WTC11 (cell line): ENCODE data around the gene FAM20A.

Source experiments
- CTCF ChIP-seq: fragments of 200-600 bp; IDR thresholded peaks from 2 replicates; pipeline ENCODE4 v1.8.0; 2022; ENCODE audit warnings: antibody characterized with exemption
- SMAD3 ChIP-seq: sonication (generic); formaldehyde crosslinking; IDR thresholded peaks from 2 replicates; pipeline ENCODE4 v1.8.0; 2022; ENCODE audit warnings: missing genetic modification reagents, mild to moderate bottlenecking, borderline replicate concordance
- TF ChIP-seq, protein P1 (sequence below): sonication (generic); formaldehyde crosslinking; conservative IDR thresholded peaks from 2 replicates; pipeline ENCODE4 v1.8.1; 2023; ENCODE audit warnings: mild to moderate bottlenecking, low read depth, missing genetic modification reagents, moderate library complexity

GRCh38 chr17:68576811-68577496 is 24.2 kb downstream of the FAM20A start:
- TF ChIP-seq CTCF (no peak), SMAD3 (CRISPR knock-in tag) (no peak)
- TF ChIP-seq, protein P1, sequence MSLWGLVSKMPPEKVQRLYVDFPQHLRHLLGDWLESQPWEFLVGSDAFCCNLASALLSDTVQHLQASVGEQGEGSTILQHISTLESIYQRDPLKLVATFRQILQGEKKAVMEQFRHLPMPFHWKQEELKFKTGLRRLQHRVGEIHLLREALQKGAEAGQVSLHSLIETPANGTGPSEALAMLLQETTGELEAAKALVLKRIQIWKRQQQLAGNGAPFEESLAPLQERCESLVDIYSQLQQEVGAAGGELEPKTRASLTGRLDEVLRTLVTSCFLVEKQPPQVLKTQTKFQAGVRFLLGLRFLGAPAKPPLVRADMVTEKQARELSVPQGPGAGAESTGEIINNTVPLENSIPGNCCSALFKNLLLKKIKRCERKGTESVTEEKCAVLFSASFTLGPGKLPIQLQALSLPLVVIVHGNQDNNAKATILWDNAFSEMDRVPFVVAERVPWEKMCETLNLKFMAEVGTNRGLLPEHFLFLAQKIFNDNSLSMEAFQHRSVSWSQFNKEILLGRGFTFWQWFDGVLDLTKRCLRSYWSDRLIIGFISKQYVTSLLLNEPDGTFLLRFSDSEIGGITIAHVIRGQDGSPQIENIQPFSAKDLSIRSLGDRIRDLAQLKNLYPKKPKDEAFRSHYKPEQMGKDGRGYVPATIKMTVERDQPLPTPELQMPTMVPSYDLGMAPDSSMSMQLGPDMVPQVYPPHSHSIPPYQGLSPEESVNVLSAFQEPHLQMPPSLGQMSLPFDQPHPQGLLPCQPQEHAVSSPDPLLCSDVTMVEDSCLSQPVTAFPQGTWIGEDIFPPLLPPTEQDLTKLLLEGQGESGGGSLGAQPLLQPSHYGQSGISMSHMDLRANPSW, result no peak
